PFSK-1 (cell line): ENCODE results near the gene FTSJ1.

ENCODE experiments used
- FOXP2 ChIP-seq: optimal IDR thresholded peaks from 2 replicates; pipeline ENCODE3; 2011; ENCODE audit warnings: borderline replicate concordance, control low read depth, inconsistent platforms; ENCODE audit not compliant: insufficient read depth; ENCODE audit errors: extremely low read length, extremely low read depth
- POLR2AphosphoS5 ChIP-seq: IDR thresholded peaks from 2 replicates; pipeline ENCODE4 v1.6.1; 2012; ENCODE audit warnings: low read depth, mild to moderate bottlenecking, control low read depth, low read length, moderate library complexity
- REST ChIP-seq, 2 experiments: IDR thresholded peaks; 2 replicates each; pipeline versions ENCODE4 v1.6.1 to v1.8.0; 2011 to 2012; ENCODE audit warnings: low read depth in 2 of 2, low read length in 2 of 2, control low read depth in 1 of 2, inconsistent platforms in 1 of 2, mild to moderate bottlenecking in 1 of 2, moderate library complexity in 1 of 2; ENCODE audit not compliant: insufficient read depth in 1 of 2
- SIN3A ChIP-seq: IDR thresholded peaks from 2 replicates; pipeline ENCODE4 v1.6.1; 2012; ENCODE audit warnings: mild to moderate bottlenecking, low read length, moderate library complexity, borderline replicate concordance; ENCODE audit not compliant: insufficient read depth
- TAF1 ChIP-seq: IDR thresholded peaks from 2 replicates; pipeline ENCODE4 v1.6.1; 2012; ENCODE audit warnings: low read length, control low read depth, borderline replicate concordance; ENCODE audit not compliant: insufficient read depth

Gene FTSJ1

GRCh38 chrX:48509245-48509590 is 33.2 kb downstream of the FTSJ1 start:
- TF ChIP-seq POLR2AphosphoS5 (no peak), SIN3A (no peak), REST (IDR thresholded peaks at IDR 0.05; ENCODE audit: insufficient read depth in 1 of 2, low read depth in 2 of 2, low read length in 2 of 2) (no peak), FOXP2 (no peak), TAF1 (no peak)

- no peak for TF ChIP-seq SIN3A
- TF ChIP-seq REST (IDR thresholded peaks at IDR 0.05; ENCODE audit: insufficient read depth in 1 of 2, low read depth in 2 of 2, low read length in 2 of 2): no peak
- TF ChIP-seq FOXP2: no peak
- no peak for TF ChIP-seq TAF1
- no peak for TF ChIP-seq POLR2AphosphoS5
These were observed 33.6 kb downstream of the FTSJ1 start for GRCh38 chrX:48509619-48510018.

- TF ChIP-seq REST (IDR thresholded peaks at IDR 0.05; ENCODE audit: insufficient read depth in 1 of 2, low read depth in 2 of 2, low read length in 2 of 2): no peak
- TF ChIP-seq TAF1: no peak
- no peak for TF ChIP-seq FOXP2
- TF ChIP-seq SIN3A: no peak
- TF ChIP-seq POLR2AphosphoS5: no peak
These were observed 35.6 kb downstream of the FTSJ1 start for GRCh38 chrX:48511560-48511959.

GRCh38 chrX:48512371-48512935 is 36.5 kb downstream of the FTSJ1 start:
- no peak for TF ChIP-seq POLR2AphosphoS5
- no peak for TF ChIP-seq TAF1

GRCh38 chrX:48513670-48514069 is 37.7 kb downstream of the FTSJ1 start:
- TF ChIP-seq SIN3A (no peak), REST (IDR thresholded peaks at IDR 0.05; ENCODE audit: insufficient read depth in 1 of 2, low read depth in 2 of 2, low read length in 2 of 2) (no peak), POLR2AphosphoS5 (no peak), FOXP2 (no peak), TAF1 (no peak)
